Stimulated activated CD8-positive, alpha-beta memory T cell treated with anti-CD3 and anti-CD28 coated beads, Interleukin-7, amount 100 ng/mL, for 4 hours (primary cell): Measurements from ENCODE around the gene FAM193B.

ENCODE experiments used
- DNase-seq, 2 donors: peaks; one replicate each; pipeline ENCODE4 v3.0.0-alpha.2; 2020; ENCODE audit warnings: low read depth in 2 of 2

The FAM193B gene

GRCh38 chr5:177554474-177555111 lies at the start of gene FAM193B:
Gene FAM193B (minus strand): TSS chr5:177554563. CDS start chr5:177554458, 105 bp downstream.
- peak; percentile 89 to 92 for DNase-seq

DNA sequence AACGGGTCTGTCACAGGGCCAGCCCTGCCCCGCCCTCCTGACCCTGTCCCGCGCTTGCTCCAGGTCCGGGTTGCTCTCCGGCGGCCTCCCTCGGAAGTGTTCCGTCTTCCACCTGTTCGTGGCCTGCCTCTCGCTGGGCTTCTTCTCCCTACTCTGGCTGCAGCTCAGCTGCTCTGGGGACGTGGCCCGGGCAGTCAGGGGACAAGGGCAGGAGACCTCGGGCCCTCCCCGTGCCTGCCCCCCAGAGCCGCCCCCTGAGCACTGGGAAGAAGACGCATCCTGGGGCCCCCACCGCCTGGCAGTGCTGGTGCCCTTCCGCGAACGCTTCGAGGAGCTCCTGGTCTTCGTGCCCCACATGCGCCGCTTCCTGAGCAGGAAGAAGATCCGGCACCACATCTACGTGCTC lies 49.8 kb upstream of the FAM193B start:
- no peak for DNase-seq

- DNase-seq, result no peak
These were observed 49.3 kb upstream of the FAM193B start for GRCh38 chr5:177603631-177604030.

- DNase-seq, result no peak
These were observed 48.1 kb upstream of the FAM193B start for GRCh38 chr5:177602458-177602830.

- no peak for DNase-seq
These were observed 47.5 kb upstream of the FAM193B start for GRCh38 chr5:177601577-177602457.

- no peak for DNase-seq
These were observed 46.8 kb upstream of the FAM193B start for GRCh38 chr5:177601126-177601525.

- no peak for DNase-seq
These were observed 46.2 kb upstream of the FAM193B start for GRCh38 chr5:177600508-177601018.

GRCh38 chr5:177599731-177600507 lies 45.6 kb upstream of the FAM193B start, which contains the start of gene B4GALT7:
Gene B4GALT7 (plus strand): TSS chr5:177600132. CDS start chr5:177600211, 79 bp downstream.
- peak; percentile 47 to 82 for DNase-seq

DNA sequence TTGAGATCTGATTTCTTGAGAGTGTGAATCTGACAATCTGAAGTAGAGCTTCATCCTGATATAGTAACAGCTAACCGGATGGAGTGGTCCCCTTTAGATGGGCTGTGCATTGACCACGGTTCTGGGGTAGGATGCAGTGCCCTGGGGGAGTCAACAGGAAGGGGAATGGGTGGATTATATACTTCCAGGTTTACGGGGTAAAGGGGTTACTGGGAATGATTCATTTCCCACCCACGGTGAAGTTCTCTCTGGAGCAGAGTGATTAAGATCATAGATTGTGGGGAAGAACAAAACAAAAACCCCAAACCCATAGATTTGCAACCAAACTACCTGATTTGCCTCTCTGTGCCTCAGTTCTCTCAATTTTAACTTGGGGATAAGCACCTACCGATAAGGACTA lies 44.1 kb upstream of the FAM193B start:
- DNase-seq, result no peak

DNA sequence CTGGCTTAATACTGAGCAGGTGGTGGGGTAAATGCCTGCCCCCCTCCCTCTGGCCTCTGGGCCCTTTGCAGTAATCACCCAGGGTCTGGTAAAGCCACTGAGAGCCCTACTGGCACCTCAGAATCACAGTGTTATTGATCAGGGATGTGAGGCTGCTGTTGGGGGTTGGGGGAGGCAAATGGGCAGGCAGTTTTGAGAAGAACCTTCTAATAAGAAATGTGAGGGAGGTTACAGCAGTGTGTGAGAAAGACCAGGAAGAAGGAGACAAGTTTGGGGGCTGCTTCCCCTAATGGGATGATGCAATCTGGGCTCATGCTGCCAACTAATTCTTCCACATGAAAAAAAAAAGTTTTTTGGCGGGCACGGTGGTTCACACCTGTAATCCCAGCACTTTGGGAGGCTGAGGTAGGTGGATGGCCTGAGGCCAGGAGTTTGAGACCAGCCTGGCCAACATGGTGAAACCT lies 42.4 kb upstream of the FAM193B start:
- DNase-seq, result no peak

- DNase-seq, result no peak
These were observed 41.8 kb upstream of the FAM193B start for GRCh38 chr5:177595991-177596774.

- DNase-seq, result no peak
These were observed 40.7 kb upstream of the FAM193B start for GRCh38 chr5:177595026-177595585.

DNA sequence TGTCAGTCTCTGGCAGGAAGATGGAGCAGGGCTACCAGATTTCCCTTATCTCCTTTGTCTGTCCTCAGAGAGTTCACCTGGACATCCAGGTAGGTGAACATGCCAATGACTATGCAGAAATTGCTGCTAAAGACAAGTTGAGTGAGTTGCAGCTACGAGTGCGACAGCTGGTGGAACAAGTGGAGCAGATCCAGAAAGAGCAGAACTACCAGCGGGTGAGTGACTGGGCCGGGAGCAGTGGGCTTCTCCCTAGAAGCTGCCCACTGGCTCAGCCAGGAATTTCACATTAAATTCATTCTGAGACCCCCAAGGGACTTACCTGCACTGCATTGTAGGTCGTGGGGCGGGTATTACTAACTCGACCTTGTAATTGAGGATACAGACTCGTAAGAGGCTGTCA lies 39.7 kb upstream of the FAM193B start:
- DNase-seq, result no peak

DNA sequence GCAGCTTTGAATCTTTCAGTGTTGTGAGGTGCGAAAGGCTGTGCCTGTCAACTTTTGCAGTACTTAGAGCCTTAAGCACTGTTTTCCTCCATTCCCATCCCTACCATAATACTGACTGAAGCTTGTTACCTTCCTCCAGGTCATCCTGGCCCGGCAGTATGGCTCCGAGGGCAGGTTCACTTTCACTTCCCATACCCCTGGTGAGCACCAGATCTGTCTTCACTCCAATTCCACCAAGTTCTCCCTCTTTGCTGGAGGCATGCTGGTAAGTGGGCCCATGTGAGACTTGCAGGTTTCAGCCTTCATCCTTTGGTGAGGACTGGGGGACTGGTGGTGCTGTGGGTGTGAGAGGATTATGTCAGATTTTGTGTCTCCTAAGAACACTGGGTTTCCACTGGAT lies 39.1 kb upstream of the FAM193B start:
- no peak for DNase-seq

DNA sequence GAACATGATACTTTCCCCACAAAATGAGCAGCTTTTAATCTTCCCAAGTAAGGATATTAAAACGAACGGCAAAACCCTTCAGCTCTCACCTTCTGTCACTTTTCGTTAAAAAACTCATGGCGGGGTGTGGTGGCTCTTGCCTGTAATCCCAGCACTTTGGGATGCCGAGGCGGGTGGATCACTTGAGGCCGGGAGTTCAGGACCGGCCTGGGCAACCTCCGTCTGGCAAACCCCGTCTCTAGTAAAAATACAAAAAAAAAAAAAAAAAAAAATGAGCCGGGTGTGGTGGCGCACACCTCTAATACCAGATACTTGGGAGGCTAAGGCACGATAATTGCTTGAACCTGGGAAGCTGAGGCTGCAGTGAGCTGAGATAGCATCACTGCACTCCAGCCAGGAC lies 38.5 kb upstream of the FAM193B start:
- DNase-seq, result no peak

DNA sequence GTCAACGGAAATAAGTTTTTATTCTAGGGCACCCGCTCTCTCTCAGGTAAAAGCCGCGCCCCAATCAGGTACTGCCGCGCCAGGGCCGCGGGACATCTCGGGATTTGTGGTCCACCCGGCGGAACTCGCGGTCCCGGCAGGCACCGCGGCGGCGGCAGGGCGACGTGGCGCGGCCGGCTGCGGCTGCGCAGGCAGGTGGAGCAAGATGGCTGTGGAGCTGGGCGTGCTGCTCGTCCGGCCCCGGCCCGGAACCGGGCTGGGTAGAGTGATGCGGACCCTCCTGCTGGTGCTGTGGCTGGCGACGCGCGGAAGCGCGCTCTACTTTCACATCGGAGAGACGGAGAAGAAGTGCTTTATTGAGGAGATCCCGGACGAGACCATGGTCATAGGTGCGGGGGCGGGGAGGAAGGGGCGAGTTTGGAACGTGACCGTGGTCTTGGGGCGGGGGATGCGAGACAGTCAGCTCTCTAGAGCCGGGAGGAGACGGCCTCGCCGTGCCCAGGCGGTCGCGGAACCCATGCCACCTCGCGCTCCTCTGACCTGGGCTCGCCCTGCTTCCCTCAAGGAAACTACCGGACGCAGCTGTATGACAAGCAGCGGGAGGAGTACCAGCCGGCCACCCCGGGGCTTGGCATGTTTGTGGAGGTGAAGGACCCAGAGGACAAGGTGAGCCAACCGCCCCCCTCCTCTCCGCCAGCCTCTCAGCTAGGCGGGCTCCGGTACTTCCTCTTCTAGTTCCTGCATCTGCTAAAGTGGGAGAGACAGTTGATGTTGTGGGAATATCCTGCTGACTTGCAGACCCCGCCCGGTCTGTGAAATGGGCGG lies 37.9 kb upstream of the FAM193B start, which contains the start of gene TMED9:
Gene TMED9 (plus strand): TSS at position 194 of the 825 bp plus-strand sequence. CDS start 12 bp downstream, at position 206.
- peak; percentile 68 to 88 for DNase-seq

DNA sequence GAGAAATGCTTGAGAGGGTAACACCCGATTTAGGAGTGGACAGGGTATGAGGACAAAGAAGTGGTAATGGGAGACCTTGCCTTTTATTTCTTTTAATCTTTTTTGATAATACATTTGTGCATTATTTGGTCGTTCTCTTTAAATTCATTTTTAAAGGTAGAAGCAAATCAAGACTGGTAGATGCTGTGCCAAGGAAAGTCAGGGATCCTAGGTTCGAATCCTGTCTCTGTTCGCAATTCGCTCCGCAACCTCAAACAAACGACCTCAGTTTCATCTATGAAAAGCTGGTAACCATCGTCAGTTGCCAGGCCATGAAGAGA lies 37.3 kb upstream of the FAM193B start:
- DNase-seq, result no peak

DNA sequence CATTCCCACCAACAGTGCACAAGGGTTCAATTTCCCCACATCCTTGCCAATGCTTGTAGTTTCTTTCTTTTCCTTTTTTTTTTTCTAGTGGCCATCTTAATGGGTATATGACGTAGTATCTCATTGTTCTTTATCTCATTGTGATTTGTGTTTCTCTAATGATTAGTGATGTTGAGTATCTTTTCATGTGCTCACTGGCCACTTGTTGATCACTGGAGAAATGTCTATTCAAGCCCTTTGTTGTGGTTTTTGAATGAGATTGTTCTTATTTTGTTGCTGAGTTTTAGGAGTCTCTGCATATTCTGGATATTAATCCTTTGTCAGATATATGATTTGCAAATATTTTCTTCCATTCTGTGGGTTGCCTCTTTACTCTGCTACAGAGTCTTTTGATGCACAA lies 36.0 kb upstream of the FAM193B start:
- DNase-seq, result no peak

- no peak for DNase-seq
These were observed 34.1 kb upstream of the FAM193B start for GRCh38 chr5:177588413-177588909.

- no peak for DNase-seq
These were observed 24.0 kb upstream of the FAM193B start for GRCh38 chr5:177578316-177578715.
